GM18519 (cell line): ENCODE results near the gene SLC35A1.

Experiments used
- ATAC-seq: cut with Tn5 transposase; IDR thresholded peaks from one replicate; pipeline ENCODE4 v1.9.1; 2021; ENCODE audit warnings: mild to moderate bottlenecking, moderate library complexity; ENCODE audit not compliant: unreplicated experiment, low FRiP score

Gene SLC35A1

DNA sequence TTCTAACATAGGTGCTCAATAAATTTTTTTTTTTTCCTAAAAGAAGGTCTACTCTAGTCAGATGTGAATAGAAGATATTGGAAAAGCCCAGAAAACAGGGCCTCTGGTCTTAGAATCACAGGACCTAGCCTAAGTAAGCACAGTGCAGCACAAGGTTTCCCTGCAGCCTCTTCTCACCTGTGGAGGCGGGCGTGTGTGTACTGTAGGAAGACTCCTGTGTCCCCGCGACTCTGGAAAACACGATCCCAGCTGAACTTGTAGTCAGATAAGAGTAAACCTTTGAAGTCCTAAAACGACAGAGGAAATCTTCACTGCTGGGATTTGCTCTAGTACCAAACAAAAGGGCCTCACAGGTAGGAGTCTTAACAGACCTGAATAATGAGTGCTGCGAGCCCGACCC, 45.7 kb downstream of the SLC35A1 start:
- no peak for ATAC-seq

DNA sequence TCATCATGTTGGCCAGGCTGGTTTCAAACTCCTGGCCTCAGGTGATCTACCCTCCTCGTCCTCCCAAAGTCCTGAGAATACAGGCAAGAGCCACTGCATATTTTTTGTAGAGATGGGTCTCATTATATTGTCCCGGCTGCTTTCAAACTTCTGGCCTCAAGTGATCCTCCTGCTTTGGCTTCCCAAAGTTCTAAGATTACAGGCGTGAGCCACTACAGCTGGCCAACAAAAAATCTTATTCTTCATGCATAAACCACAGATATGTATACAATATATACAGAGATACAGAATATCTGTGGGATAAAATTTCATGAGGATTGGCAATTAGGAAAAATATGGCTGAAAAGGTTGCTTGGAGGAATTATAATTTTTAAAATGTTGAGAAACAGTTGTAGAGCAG, 49.9 kb downstream of the SLC35A1 start:
- no peak for ATAC-seq

- no peak for ATAC-seq
Measured at GRCh38 chr6:87529221-87529620, 56.4 kb downstream of the SLC35A1 start.

- no peak for ATAC-seq
Measured at GRCh38 chr6:87534377-87535047, 61.7 kb downstream of the SLC35A1 start.

DNA sequence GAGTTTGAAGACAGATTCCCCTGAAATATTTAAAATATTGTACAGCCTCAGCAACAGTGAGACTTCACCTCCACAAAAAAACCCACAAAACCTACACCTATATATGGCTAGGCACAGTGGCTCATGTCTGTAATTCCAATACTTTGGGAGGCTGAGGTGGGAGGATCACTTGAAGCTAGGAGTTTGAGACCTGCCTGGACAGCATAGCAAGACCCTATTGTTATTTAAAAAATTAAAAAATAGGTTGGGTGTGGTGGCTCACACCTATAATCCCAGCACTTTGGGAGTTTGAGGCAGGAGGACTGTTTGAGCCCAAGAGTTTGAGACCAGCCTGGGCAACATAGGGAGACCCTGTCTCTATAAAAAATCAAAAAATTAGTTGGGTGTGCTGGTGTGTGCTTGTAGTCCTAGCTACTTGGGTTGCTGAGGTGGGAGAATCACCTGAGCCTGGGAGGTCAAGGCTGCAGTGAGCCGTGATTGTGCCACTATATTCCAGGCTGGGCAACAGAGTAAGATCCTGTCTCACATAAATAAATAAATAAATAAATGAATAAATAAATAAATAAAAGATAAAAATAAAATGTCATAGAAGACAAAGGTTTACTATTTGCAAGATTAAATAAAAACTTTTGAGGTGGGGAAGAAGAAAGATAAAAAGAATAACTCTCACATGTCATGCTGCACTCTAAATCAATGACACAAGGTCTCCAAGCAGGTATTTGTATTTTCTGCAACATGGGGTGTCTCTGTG, 65.9 kb downstream of the SLC35A1 start:
- ATAC-seq, result no peak

- no peak for ATAC-seq
Measured at GRCh38 chr6:87539554-87539953, 66.8 kb downstream of the SLC35A1 start.

- ATAC-seq, result no peak
Measured at GRCh38 chr6:87540539-87540938, 67.8 kb downstream of the SLC35A1 start.

DNA sequence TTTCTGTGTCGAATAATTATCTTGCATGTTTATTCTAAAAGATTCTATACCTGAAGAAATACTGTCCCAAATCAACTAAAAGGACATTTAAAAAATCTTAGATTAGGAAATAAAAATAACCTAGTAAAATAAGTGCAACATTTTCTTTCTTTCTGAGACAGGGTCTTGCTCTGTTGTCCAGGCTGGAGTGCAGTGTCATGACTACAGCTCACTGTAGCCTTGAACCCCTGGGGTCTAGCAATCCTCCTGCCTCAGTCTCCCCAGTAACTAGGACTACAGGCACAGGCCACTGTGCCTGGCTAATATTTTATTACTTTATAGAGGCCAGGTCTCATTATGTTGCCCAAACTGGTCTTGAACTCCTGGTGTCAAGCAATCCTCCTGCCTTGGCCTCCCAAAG, 68.3 kb downstream of the SLC35A1 start:
- no peak for ATAC-seq

DNA sequence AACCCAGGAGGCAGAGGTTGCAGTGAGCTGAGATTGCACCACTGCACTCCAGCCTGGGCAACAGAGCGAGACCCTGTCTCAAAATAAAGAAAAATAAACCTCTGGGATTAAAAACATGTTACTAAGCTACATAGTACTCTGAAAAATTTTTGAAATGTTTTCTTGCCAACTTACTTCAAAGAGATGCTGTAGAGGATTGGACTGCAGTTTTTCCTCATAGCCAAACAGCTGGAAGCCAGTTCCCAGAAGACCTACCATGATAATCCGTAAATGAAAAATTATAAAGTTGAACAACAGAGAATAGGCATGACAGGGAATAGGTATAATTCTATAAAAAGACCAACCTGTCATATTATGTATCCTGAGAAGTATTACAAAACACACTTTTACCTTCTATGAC, 69.0 kb downstream of the SLC35A1 start:
- ATAC-seq, result no peak

- ATAC-seq, result no peak
Measured at GRCh38 chr6:87543696-87544473, 71.1 kb downstream of the SLC35A1 start.

- ATAC-seq, result no peak
Measured at GRCh38 chr6:87544474-87544735, 71.6 kb downstream of the SLC35A1 start.

- no peak for ATAC-seq
Measured at GRCh38 chr6:87551799-87552198, 79.0 kb downstream of the SLC35A1 start.

DNA sequence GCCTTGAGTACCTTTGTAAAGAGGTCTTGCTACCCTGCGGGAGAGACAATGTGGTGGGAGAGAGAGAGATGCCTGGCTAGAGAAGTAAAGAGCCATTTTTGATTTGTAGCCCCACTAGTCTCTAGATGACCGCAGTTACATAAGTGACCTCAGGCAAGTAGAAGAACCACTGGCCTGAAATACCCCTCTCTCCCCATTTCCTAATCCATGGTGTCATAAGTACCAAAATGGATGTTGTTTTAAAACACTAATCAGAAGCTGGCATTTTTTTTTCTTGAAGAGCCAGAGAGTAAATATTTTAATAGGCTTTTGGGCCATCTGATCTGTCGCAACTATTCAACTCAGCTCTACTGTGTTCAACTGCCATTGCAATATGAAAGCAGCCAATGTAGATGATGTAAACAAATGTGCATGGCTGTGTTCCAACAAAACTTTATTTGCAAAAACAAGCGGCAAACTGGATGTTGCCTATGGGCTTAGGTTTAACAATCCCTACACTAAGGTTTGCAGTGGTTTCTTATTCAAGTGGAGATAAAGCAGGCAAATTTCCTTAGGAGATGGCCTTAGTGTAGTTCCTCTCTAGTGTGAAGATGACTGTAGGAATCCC, 80.5 kb downstream of the SLC35A1 start:
- no peak for ATAC-seq

DNA sequence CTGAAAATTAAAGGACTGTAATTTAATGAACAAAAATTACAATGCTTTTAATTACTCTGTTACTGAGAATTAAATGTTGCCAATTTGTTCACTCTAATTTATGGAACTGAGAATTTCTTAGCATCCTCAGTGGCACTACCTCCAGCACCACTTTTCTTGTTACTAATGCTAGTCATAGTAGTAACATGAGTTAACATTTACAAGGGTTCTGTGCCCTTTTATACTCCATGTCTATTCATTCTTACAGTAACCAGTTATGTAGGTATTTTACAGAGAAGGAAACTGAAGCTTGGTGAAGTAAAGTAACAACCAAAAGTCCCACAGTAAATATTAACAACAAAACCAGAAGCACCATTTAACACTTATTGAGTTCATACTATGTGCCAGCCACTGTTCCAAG, 82.7 kb downstream of the SLC35A1 start:
- no peak for ATAC-seq

GRCh38 chr6:87558446-87558845, 85.7 kb downstream of the SLC35A1 start:
- ATAC-seq, result no peak

- ATAC-seq, result no peak
Measured at GRCh38 chr6:87561017-87561416, 88.2 kb downstream of the SLC35A1 start.
